ENCODE data around the gene CUX1. TPM values are rescaled to one million over a fixed set of nuclear protein-coding genes. Genes with fewer than 3 reads are reported as not detected.

Gene CUX1
- total and polyA plus RNA-seq, 2 of the 13 experiments (the other 11 are each of a cell fraction or from before 2014, with no cell fraction given) = 13.7 to 14.9 TPM

- peak; percentile 50 for FAIRE-seq
- H3K4me2 ChIP-seq (ENCODE audit: low read depth, low read length) = peak overlapping the region; percentile 81
- TF ChIP-seq AGO2 (optimal IDR thresholded peaks at IDR 0.05; ENCODE audit: low read depth, low read length) = no peak
- TF ChIP-seq ZNF710 (CRISPR knock-in tag; IDR thresholded peaks at IDR 0.05; ENCODE audit: borderline replicate concordance) = no peak
- TF ChIP-seq RAD51 (IDR thresholded peaks at IDR 0.05; ENCODE audit: borderline replicate concordance) = no peak
- TF ChIP-seq MYPOP (CRISPR knock-in tag; IDR thresholded peaks at IDR 0.05) = no peak
- TF ChIP-seq ZNF615 (CRISPR knock-in tag; IDR thresholded peaks at IDR 0.05; ENCODE audit: borderline replicate concordance) = no peak
- no peak for TF ChIP-seq ZNF550 (CRISPR knock-in tag; IDR thresholded peaks at IDR 0.05; ENCODE audit: borderline replicate concordance)
- no peak for TF ChIP-seq ZSCAN22 (CRISPR knock-in tag; IDR thresholded peaks at IDR 0.05)
- TF ChIP-seq TEAD2 (CRISPR knock-in tag; IDR thresholded peaks at IDR 0.05) = no peak
- peak; percentile 37; the same call in 1 of the 2 replicates for TF ChIP-seq NFKB2 (CRISPR knock-in tag; IDR thresholded peaks at IDR 0.05; ENCODE audit: borderline replicate concordance)
- no peak for TF ChIP-seq ZNF563 (CRISPR knock-in tag; IDR thresholded peaks at IDR 0.05)
- TF ChIP-seq ZNF383 (CRISPR knock-in tag; IDR thresholded peaks at IDR 0.05; ENCODE audit: borderline replicate concordance) = no peak
- TF ChIP-seq ZNF878 (CRISPR knock-in tag; IDR thresholded peaks at IDR 0.05) = no peak
- no peak for TF ChIP-seq KAT7 (CRISPR knock-in tag; IDR thresholded peaks at IDR 0.05; ENCODE audit: borderline replicate concordance)
- no peak for TF ChIP-seq MBNL3 (CRISPR knock-in tag; conservative IDR thresholded peaks at IDR 0.05)
- no peak for TF ChIP-seq KLF13 (CRISPR knock-in tag; IDR thresholded peaks at IDR 0.05)
- no peak for TF ChIP-seq ISX (CRISPR knock-in tag; conservative IDR thresholded peaks at IDR 0.05)
- TF ChIP-seq ZNF263 (CRISPR knock-in tag; IDR thresholded peaks at IDR 0.05) = peak; percentile 59
- no peak for TF ChIP-seq ZUFSP (CRISPR knock-in tag; IDR thresholded peaks at IDR 0.05; ENCODE audit: borderline replicate concordance)
- no peak for TF ChIP-seq PHB2 (IDR thresholded peaks at IDR 0.05; ENCODE audit: partially characterized antibody)
- no peak for TF ChIP-seq ZSCAN30 (CRISPR knock-in tag; IDR thresholded peaks at IDR 0.05)
These were observed 454.9 kb downstream of the CUX1 start for GRCh38 chr7:102272075-102272916.

More at GRCh38 chr7:102272075-102272916, 454.9 kb downstream of the CUX1 start:
- Histone ChIP-seq H2AFZ (ENCODE audit: low read length) (no peak overlapping the region), H3K4me3 (replicated peaks in 1 of 3; ENCODE audit: insufficient read depth in 1 of 3, low read depth in 2 of 3, low read length in 3 of 3) (peak overlapping the region in 1 of 3 experiments; percentile 40; a peak in 1 of 6 replicates), H3K4me1 (ENCODE audit: insufficient read depth, low read length) (peaks cover 45% of the 10 kb centered on the region), H3K9me3 (ENCODE audit: low read length) (no peaks in the 10 kb centered on the region), H3K27me3 (ENCODE audit: control insufficient read depth in 1 of 2, insufficient read depth in 2 of 2, low read length in 2 of 2) (no peaks in the 10 kb centered on the region; a peak in 1 of 5 replicates), H3K9ac (ENCODE audit: insufficient read depth, low read depth, low read length) (peak overlapping the region; percentile 11; the same call in 1 of the 2 replicates), H3K36me3 (replicated peaks in 1 of 2; ENCODE audit: control insufficient read depth in 1 of 2, insufficient read depth in 2 of 2, low read length in 2 of 2) (no peaks in the 10 kb centered on the region), H3K79me2 (ENCODE audit: insufficient read depth, low read length) (no peaks in the 10 kb centered on the region), H3K27ac (ENCODE audit: extremely low read length, insufficient read depth, low read length) (no peak overlapping the region), H4K20me1 (ENCODE audit: insufficient read depth, low read length) (no peaks in the 10 kb centered on the region)
- in situ Hi-C loops (cut with HindIII; ENCODE audit: extremely low pct_ligation_motif_present, low pct_unique_long_range_greater_than_20kb) (loop anchor here (5.0 to 25.0 kb wide), 2 partner anchors 585 to 735 kb away; no protein-coding TSS in a partner anchor), intact Hi-C loops (cut with micrococcal nuclease; ENCODE audit: unreplicated experiment) (loop anchor here (2.0 to 5.0 kb wide), 2 partner anchors 19 to 580 kb away; no protein-coding TSS in a partner anchor)
- CTCF ChIA-PET (ENCODE audit: low intra/inter-chr PET ratio, low total read pairs) = interaction anchor here (0.7 to 1.6 kb wide), 4 partner anchors 35 to 729 kb away, joined by 6 to 9 read pairs (median 8); no protein-coding TSS in a partner anchor
- 37% methylated on average over 7 of the region's 21 CpGs for WGBS (ENCODE audit: low lambda C conversion rate)
- ATAC-seq (peak; percentile 75), DNase-seq (ENCODE audit: low spot score) (peak; percentile 65)
- BruUV-seq (replicated peaks) = no TSS peak
- POLR2A ChIA-PET = no interaction called here
